Activated CD4-positive, CD25-positive, alpha-beta regulatory T cell treated with anti-CD3 and anti-CD28 coated beads, Interleukin-2, amount 50 U/mL, for 72 hours (primary cell): ENCODE measurements around the gene C5orf22.
"Not testable (repeated sequence)": the region's sequence is repeated elsewhere in the genome, so short reads cannot be mapped to it uniquely, and the experiment has no call there.

Source experiments
- DNase-seq: peaks from one replicate; pipeline ENCODE4 v3.0.0; 2021

The C5orf22 gene

DNA sequence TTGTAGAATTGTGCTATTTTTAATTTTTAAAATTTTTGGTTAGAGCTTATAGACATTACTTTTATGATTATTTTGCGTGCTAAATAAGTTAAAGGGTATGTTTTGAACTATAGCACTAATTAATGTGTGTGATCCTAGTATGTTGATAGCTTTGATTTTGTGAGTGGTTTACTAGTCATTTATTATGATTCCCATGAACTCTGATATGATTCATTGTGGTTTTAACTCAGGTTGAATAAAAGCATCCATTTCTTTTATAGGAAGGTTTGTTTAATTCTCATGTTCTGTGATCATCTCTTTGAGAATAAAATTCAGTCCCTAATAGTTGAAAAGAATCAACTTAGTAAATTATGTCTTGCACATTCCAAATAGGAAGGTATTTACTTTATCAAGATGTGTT lies 22.5 kb downstream of the C5orf22 start:
- DNase-seq: no peak

- DNase-seq: no peak
Measured at GRCh38 chr5:31556461-31556860, 24.4 kb downstream of the C5orf22 start.

DNA sequence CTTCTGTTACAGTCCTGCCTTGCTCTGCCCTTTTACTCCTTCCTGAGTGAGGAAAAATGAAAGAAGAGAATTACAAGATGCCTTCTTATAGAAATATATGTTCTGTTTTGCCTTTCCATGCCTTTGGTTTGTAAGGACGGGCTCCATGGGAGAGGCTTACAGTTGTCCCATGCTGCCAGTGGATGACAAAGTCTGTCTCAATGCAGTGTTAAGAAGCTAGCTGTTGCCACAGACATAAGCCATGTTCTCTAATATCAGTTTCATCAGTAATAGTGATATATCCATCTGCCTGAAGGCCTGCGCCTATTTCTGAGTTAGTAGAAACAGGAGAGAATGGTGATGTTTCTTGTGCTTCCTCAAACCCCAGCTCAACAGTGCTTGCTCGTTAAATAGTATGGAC lies 27.8 kb downstream of the C5orf22 start:
- no peak for DNase-seq

- no peak for DNase-seq
Measured at GRCh38 chr5:31561946-31562345, 29.8 kb downstream of the C5orf22 start.

- no peak for DNase-seq
Measured at GRCh38 chr5:31563216-31563615, 31.1 kb downstream of the C5orf22 start.

DNA sequence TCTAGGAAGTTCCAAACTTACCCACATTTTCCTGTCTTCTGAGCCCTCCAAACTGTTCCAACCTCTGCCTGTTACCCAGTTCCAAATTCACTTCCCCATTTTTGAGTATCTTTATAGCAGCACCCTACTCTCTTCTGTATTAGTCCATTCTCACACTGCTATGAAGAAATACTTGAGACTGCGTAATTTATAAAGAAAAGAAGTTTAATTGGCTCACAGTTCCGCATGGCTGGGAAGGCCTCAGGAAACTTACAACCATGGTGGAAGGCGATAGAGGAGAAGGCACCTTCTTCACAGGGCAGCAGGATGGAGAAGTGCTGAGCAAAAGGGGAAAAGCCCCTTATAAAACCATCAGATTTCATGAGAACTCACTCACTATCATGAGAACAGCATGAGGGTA lies 34.3 kb downstream of the C5orf22 start:
- DNase-seq: not testable (repeated sequence)

DNA sequence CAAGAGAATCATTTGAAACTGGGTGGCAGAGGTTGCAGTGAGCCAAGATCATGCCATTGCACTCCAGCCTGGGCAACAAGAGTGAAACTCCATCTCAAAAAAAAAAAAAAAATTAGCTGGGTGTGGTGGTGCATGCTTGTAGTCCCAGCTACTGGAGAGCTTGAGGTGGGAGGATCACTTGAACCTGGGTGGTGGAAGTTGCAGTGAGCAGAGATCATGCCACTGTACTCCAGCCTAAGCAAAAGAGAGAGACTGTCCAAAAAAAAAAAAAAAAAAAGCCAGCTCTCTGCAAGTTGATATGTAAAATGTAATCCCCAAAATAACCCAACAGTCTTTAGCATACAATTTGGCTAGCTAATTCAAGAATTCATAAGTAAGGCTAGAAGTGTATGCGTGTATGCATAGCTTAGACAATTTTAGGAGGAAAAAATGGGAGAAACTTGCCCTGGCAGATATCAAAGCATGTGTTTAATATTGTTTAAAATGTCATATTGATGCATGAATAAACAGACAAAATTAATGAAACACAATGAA lies 36.3 kb downstream of the C5orf22 start:
- no peak for DNase-seq

- no peak for DNase-seq
Measured at GRCh38 chr5:31569068-31569467, 37.0 kb downstream of the C5orf22 start.

GRCh38 chr5:31573494-31574142 lies 41.5 kb downstream of the C5orf22 start:
- DNase-seq: no peak

DNA sequence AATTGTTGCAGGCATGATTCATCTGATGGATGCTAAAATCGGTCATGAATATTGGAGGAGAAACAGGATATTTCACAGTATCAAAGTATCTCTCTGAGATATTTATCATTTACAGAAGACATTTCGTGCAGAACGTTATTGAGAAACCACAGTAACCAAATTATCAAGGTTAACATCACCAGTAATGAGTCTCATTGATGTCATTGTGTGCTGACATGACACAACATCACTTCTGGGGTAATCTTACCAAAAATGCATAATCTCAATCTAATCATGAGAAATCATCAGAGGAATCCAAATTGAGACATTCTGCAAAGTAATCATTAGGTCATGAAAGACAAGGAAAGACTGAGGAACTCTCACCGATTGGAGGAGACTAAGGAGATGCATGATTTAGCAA lies 42.7 kb downstream of the C5orf22 start:
- DNase-seq: no peak

DNA sequence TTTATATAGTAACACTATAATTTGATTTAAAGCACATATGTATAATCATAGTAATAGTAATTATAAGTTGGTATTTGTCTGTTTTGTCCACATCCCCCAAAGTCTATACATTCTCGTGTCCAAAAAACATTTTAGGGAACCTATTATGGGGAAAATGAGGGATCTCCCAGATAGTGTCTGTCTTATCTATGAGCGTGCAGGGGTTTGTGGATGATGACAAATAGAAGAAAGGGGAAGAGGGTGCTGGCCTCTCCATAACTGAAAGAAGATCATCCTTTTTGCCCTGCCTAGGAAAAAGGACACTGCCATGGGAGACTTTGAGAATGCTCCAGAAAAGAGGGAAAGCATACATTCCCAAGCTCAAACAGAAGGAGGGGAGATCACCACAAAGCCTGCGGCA lies 45.3 kb downstream of the C5orf22 start:
- no peak for DNase-seq

DNA sequence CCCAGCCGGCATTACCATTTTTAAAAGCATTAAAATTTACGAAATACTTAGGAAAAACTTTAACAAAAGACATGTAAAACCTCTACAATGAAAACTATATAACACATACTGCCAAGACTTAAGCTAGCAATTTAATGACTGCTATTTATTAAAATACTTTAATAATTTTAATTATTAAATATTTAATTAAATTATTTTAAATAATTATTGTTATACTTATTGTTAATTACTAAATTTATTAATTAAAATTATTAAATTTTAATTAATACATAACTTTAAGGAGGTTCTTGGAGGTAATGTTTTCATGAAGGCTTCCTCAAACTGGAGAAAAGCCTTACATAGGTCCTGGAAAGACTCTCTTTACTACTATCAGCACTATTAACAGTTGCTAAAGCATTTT lies 47.5 kb downstream of the C5orf22 start:
- no peak for DNase-seq

GRCh38 chr5:31581498-31582099 lies 49.5 kb downstream of the C5orf22 start:
- DNase-seq: no peak

DNA sequence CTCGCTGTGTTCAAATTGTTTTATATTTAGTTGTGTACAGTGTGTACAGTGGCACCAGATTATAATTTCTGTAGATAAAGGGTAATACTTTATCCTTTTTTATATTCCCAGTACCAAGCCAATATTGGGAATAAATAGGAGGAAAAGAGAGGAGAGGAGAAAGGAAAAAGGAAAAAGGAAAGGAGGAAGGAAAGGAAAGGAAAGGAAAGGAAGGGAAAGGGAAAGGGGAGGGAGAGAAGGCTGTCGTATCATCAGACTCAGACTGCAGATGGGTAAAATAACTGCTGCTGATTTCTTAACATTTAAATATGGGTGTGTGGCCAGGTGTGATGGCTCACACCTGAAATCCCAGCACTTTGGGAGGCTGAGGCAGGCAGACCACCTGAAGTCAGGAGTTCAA lies 51.0 kb downstream of the C5orf22 start:
- no peak for DNase-seq

DNA sequence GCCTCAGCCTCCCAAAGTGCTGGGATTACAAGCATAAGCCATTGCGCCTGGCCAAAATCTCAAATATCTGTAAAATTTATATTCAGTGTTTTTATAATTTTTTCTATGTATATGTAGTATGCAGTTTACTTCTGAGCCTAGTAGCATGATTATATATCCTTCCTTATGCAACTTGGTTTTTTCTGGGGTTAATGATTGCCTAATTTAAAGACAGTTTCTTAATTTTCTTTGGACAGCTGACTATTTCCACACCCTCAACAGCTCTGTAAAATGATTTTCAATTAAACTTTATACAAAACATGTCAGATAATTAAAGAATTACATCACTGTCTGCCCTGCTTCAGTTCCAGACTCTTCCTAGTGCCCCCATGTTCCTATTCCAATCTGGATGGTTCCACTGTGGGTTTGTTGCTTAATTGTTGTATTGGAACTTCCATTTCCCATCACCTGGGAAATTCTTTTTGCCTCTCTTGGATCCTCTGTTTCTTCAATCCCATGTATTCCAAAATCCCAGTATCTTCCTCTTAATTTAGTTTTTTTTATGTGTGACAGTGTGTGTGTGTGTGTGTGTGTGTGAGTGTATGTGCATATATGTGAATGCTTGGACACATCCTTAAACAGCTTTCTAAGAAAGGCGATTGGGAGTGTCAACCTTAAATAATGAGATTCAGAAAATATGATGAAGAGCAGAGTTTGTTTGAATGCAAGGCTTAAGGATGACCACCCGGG lies 53.2 kb downstream of the C5orf22 start:
- no peak for DNase-seq

DNA sequence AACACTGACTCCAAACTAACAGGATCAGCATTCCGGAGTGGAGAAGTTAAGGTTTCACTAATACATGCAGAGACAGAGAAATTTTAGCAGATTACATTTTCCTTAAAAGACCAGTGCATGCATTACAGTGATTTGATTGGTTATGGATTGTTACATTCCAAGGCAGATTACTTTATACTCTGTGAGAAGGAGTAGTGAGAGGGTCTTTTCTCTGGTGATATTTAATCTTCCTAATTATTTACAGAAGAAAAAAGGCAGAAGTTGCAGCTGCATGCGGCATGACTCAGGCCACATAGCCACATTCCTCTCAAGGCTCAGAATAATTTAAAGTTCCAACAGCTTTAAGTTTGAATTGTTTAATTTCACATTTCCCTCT lies 53.8 kb downstream of the C5orf22 start:
- DNase-seq: no peak

- DNase-seq: no peak
Measured at GRCh38 chr5:31587546-31587945, 55.4 kb downstream of the C5orf22 start.

DNA sequence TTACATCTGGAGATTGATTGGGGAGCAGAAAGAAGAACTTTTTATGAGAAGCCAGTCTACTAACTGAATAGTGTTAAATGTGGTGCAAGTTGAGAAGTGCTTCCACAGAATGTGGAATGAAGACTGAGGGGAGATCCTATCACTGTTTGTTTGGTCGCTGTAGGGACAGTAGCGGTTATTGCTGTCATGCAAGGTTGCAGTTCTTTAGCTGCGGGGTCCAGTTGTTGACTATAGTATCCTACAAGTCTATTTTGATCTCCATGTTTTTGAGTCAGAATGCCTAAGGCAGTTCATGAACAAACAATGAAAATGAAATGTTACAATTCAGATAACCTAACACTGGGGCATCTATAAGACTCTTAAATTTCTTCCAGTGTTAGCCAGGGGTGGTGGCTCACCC lies 61.6 kb downstream of the C5orf22 start:
- DNase-seq: no peak

- no peak for DNase-seq
Measured at GRCh38 chr5:31596354-31596753, 64.3 kb downstream of the C5orf22 start.

GRCh38 chr5:31598640-31599611 lies 66.8 kb downstream of the C5orf22 start:
- DNase-seq: no peak

- not testable (repeated sequence) for DNase-seq
Measured at GRCh38 chr5:31602305-31602704, 70.2 kb downstream of the C5orf22 start.

DNA sequence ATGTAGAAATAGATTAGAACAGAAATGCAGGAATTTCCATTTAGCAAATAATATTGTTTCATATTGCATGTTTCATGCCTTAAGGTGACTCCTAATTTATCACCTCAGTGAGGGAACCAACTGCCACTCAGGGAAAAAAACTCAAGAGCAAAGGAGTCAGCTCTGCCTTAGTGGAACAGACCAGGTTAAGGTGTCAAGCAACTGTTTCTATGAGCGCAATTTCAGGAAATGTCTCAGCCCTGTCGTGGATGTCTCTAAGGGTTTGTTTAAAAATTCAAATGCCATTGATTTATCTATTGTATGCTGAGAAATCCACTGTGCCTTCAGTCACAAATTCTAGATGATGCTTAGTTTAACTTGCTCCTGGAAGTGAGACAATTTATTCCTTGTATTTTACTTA lies 72.1 kb downstream of the C5orf22 start:
- no peak for DNase-seq

- no peak for DNase-seq
Measured at GRCh38 chr5:31604644-31605043, 72.5 kb downstream of the C5orf22 start.
